A549 (cell line): Measurements from ENCODE around the gene STAU1. TPM values are rescaled to one million over a fixed set of nuclear protein-coding genes. Genes with fewer than 3 reads are reported as not detected.

Experiments used
- ATAC-seq, 2 experiments: fragments of 200-7000 bp in 1 of 2; fragments of >200 bp in 1 of 2; cut with Nextera tagmentation in 1 of 2; cut with Tn5 transposase in 1 of 2; 3 replicates each; pipeline versions ENCODE4 v1.8.0 to v1.9.1; 2018 to 2020; ENCODE audit warnings: mild to moderate bottlenecking in 1 of 2, moderate library complexity in 1 of 2
- CTCF ChIA-PET: fragments of 300-600 bp; sonication (Branson Sonifier 250); formaldehyde crosslinking; extraction: SDS; loops from one replicate; lab custom pipeline; 2021; ENCODE audit warnings: antibody characterized with exemption, inconsistent platforms; lab: Yijun Ruan, JAX
- POLR2A ChIA-PET: fragments of 350-600 bp; formaldehyde crosslinking; extraction: SDS; loops from one replicate; lab custom pipeline; 2021; ENCODE audit warnings: antibody characterized with exemption, inconsistent platforms; lab: Yijun Ruan, JAX
- DNase-seq, 2 experiments: peaks; one replicate each; pipeline versions ENCODE4 v3.0.0 to v3.0.0-alpha.2; 2011 to 2016; ENCODE audit warnings: low read depth in 1 of 2, low spot score in 1 of 2
- FAIRE-seq: peaks from 2 replicates; lab custom pipeline; 2011; peaks lifted over from hg19 to GRCh38; lab: Jason Lieb, UNC
- H3K27ac ChIP-seq, 2 experiments: fragments of >200 bp; sonication (Bioruptor Twin); formaldehyde crosslinking; 3 replicates each; pipeline ENCODE4 v1.5.1; 2016 to 2017
- H3K4me1 ChIP-seq: fragments of >200 bp; sonication (Bioruptor Twin); formaldehyde crosslinking; 3 replicates; pipeline ENCODE4 v1.6.1; 2016
- H3K4me2 ChIP-seq: fragments of >200 bp; sonication (Bioruptor Twin); formaldehyde crosslinking; 3 replicates; pipeline ENCODE4 v1.6.1; 2016
- H3K4me3 ChIP-seq: fragments of >200 bp; sonication (Bioruptor Twin); formaldehyde crosslinking; 3 replicates; pipeline ENCODE4 v1.5.1; 2016
- H3K9me3 ChIP-seq: fragments of >200 bp; sonication (Bioruptor Twin); formaldehyde crosslinking; 3 replicates; pipeline ENCODE4 v1.6.1; 2016
- BHLHE40 ChIP-seq: IDR thresholded peaks from 2 replicates; pipeline ENCODE4 v1.6.1; 2012; ENCODE audit warnings: low read depth, low read length, inconsistent platforms
- CBX2 ChIP-seq: fragments of 200-600 bp; sonication (generic); IDR thresholded peaks from 2 replicates; pipeline ENCODE4 v1.6.1; 2016; ENCODE audit warnings: low read depth, mild to moderate bottlenecking, borderline replicate concordance
- CBX8 ChIP-seq: fragments of 200-600 bp; sonication (generic); IDR thresholded peaks from 2 replicates; pipeline ENCODE4 v1.6.1; 2016
- CHD2 ChIP-seq: fragments of 150-350 bp; IDR thresholded peaks from 2 replicates; pipeline ENCODE4 v1.6.1; 2014; ENCODE audit warnings: low read length; ENCODE audit not compliant: partially characterized antibody
- EHF ChIP-seq: fragments of 250-450 bp; sonication (Bioruptor Pico); IDR thresholded peaks from 2 replicates; pipeline ENCODE4 v1.5.0; 2020; ENCODE audit warnings: mild to moderate bottlenecking
- EP300 ChIP-seq, 2 experiments: fragments of >200 bp; sonication (Bioruptor Twin); formaldehyde crosslinking; IDR thresholded peaks; 2 replicates in 1 of 2; 3 replicates in 1 of 2; pipeline ENCODE4 v1.6.1; 2016 to 2017
- ESRRA ChIP-seq: fragments of 150-350 bp; IDR thresholded peaks from 2 replicates; pipeline ENCODE4 v1.6.1; 2014; ENCODE audit warnings: mild to moderate bottlenecking, low read length, borderline replicate concordance
- HDAC2 ChIP-seq: fragments of 200-600 bp; sonication (generic); IDR thresholded peaks from 2 replicates; pipeline ENCODE4 v1.6.1; 2016
- HOXA7 ChIP-seq: fragments of 250-450 bp; sonication (Bioruptor Pico); IDR thresholded peaks from 2 replicates; pipeline ENCODE4 v1.5.0; 2020; ENCODE audit warnings: mild to moderate bottlenecking, moderate library complexity
- JUN ChIP-seq, 2 experiments: fragments of >200 bp; sonication (Bioruptor Twin); formaldehyde crosslinking; IDR thresholded peaks; 2 replicates in 1 of 2; 3 replicates in 1 of 2; pipeline ENCODE4 v1.6.1; 2016 to 2017
- JUNB ChIP-seq: fragments of >200 bp; sonication (Bioruptor Twin); formaldehyde crosslinking; IDR thresholded peaks from 2 replicates; pipeline ENCODE4 v1.6.1; 2016
- KDM1A ChIP-seq: fragments of 200-600 bp; sonication (generic); IDR thresholded peaks from 2 replicates; pipeline ENCODE4 v1.6.1; 2016; ENCODE audit warnings: low read depth, mild to moderate bottlenecking
- MAZ ChIP-seq: fragments of 150-350 bp; IDR thresholded peaks from 2 replicates; pipeline ENCODE4 v1.6.1; 2014; ENCODE audit warnings: antibody characterized with exemption, low read depth, low read length, borderline replicate concordance
- NPAS2 ChIP-seq: fragments of 250-450 bp; sonication (Bioruptor Pico); IDR thresholded peaks from 2 replicates; pipeline ENCODE4 v1.8.0; 2022; ENCODE audit warnings: mild to moderate bottlenecking, moderate library complexity, borderline replicate concordance
- NR3C1 ChIP-seq: fragments of >200 bp; sonication (Bioruptor Twin); formaldehyde crosslinking; IDR thresholded peaks from 3 replicates; pipeline ENCODE4 v1.6.1; 2017
- POLR2AphosphoS2 ChIP-seq: conservative IDR thresholded peaks from 2 replicates; pipeline ENCODE4 v1.6.1; 2012; ENCODE audit warnings: low read length, improper control_type of control experiment, inconsistent platforms
- RCOR1 ChIP-seq: fragments of 150-350 bp; IDR thresholded peaks from 2 replicates; pipeline ENCODE4 v1.6.1; 2014; ENCODE audit warnings: antibody characterized with exemption, low read length, low read depth
- RNF2 ChIP-seq: fragments of 200-600 bp; sonication (generic); IDR thresholded peaks from 2 replicates; pipeline ENCODE4 v1.6.1; 2016; ENCODE audit warnings: low read depth, mild to moderate bottlenecking, antibody characterized with exemption, moderate library complexity, borderline replicate concordance
- SMC3 ChIP-seq: fragments of >200 bp; sonication (Bioruptor Twin); formaldehyde crosslinking; IDR thresholded peaks from 3 replicates; pipeline ENCODE4 v1.6.1; 2018; ENCODE audit warnings: inconsistent platforms
- SREBF2 ChIP-seq: fragments of 450-650 bp; IDR thresholded peaks from 2 replicates; pipeline ENCODE4 v1.6.1; 2014; ENCODE audit warnings: mild to moderate bottlenecking, moderate library complexity
- USF2 ChIP-seq: fragments of 450-650 bp; IDR thresholded peaks from 2 replicates; pipeline ENCODE4 v1.6.1; 2014; ENCODE audit warnings: antibody characterized with exemption
- ZC3H11A ChIP-seq: fragments of 450-650 bp; IDR thresholded peaks from 2 replicates; pipeline ENCODE4 v1.6.1; 2014; ENCODE audit warnings: antibody characterized with exemption, mild to moderate bottlenecking
- ZFP36 ChIP-seq: fragments of 450-650 bp; IDR thresholded peaks from 2 replicates; pipeline ENCODE4 v1.6.1; 2014; ENCODE audit warnings: borderline replicate concordance; ENCODE audit not compliant: partially characterized antibody
- ZNF302 ChIP-seq: fragments of 250-450 bp; sonication (Bioruptor Pico); IDR thresholded peaks from 2 replicates; pipeline ENCODE4 v1.9.0; 2021; ENCODE audit warnings: inconsistent platforms, mild to moderate bottlenecking, moderate library complexity
- ZSCAN20 ChIP-seq: fragments of 250-450 bp; sonication (Bioruptor Pico); IDR thresholded peaks from 2 replicates; pipeline ENCODE4 v1.8.0; 2022; ENCODE audit warnings: mild to moderate bottlenecking, moderate library complexity
- WGBS: methylation state at CpG from one replicate; pipeline ENCODE4 v1.1.6; 2017; ENCODE audit errors: missing lambda C conversion rate; 5-methylcytosine and 5-hydroxymethylcytosine counted together
- polyA plus RNA-seq, 4 experiments: library from polyadenylated mRNA; depleted of rRNA in 3 of 4; stranded (reverse); fragments of >200 nt; fragmentation: RNase III in 1 of 4; extraction: RNeasy Plus Mini Kit Qiagen cat#74134 plus additional on column Dnase treatment in 1 of 4; gene quantifications; 2 replicates in 3 of 4; 3 replicates in 1 of 4; pipeline ENCODE4 v1.2.3, GENCODE V29; 2011 to 2017
- TF ChIP-seq, protein P1 (sequence below): fragments of >200 bp; sonication (Bioruptor Twin); formaldehyde crosslinking; IDR thresholded peaks from 2 replicates; pipeline ENCODE4 v1.6.1; 2016
- TF ChIP-seq, protein P2 (sequence below): fragments of >200 bp; sonication (Bioruptor Twin); formaldehyde crosslinking; IDR thresholded peaks from 3 replicates; pipeline ENCODE4 v1.5.1; 2016

Gene STAU1
- polyA plus RNA-seq, 2 of the 4 experiments (the other 2 are of a cell fraction), result 64.0 to 74.7 TPM

DNA sequence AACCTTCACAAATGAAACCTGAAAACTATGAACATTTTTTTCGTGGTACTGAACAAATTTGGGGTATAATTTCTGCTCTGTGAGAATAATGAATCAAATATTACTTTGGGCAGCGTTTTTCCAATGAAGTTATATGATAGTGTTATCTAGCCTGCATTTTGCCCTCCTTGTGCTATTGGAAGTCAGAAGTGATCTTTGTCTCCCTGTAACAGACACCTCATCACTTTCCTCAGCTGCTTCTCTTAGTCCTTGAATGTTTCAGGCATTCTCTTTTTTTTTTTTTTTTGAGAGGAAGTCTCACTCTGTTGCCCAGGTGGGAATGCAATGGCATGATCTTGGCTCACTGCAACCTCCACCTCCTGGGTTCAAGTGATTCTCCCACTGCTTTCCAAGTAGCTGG lies 41.2 kb upstream of the STAU1 start:
- Histone ChIP-seq H3K4me2 (no peak overlapping the region), H3K9me3 (no peaks in the 10 kb centered on the region), H3K4me1 (no peaks in the 10 kb centered on the region), H3K4me3 (no peak overlapping the region), H3K27ac (no peak overlapping the region)
- no peak for TF ChIP-seq POLR2AphosphoS2
- no peak for TF ChIP-seq ZNF302
- TF ChIP-seq NR3C1, result no peak
- TF ChIP-seq, protein P1, sequence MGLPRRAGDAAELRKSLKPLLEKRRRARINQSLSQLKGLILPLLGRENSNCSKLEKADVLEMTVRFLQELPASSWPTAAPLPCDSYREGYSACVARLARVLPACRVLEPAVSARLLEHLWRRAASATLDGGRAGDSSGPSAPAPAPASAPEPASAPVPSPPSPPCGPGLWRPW, result no peak
- TF ChIP-seq ZSCAN20 (CRISPR knock-in tag), result no peak
- TF ChIP-seq ESRRA, result no peak
- no peak for TF ChIP-seq CHD2
- TF ChIP-seq JUN (IDR thresholded peaks at IDR 0.05), result no peak
- TF ChIP-seq KDM1A, result no peak
- no peak for TF ChIP-seq BHLHE40
- TF ChIP-seq NPAS2 (CRISPR knock-in tag), result no peak
- no peak for TF ChIP-seq ZFP36
- TF ChIP-seq USF2, result no peak
- TF ChIP-seq RCOR1, result no peak
- ChIA-PET CTCF (interaction anchor here (1.5 to 1.9 kb wide), 3 partner anchors 13 to 96 kb away, joined by 7 read pairs; no protein-coding TSS in a partner anchor), POLR2A (no interaction called here)
- ATAC-seq (no peak), FAIRE-seq (no peak), DNase-seq (no peak)
- WGBS, result 96% methylated on average over 2 of the region's 2 CpGs

DNA sequence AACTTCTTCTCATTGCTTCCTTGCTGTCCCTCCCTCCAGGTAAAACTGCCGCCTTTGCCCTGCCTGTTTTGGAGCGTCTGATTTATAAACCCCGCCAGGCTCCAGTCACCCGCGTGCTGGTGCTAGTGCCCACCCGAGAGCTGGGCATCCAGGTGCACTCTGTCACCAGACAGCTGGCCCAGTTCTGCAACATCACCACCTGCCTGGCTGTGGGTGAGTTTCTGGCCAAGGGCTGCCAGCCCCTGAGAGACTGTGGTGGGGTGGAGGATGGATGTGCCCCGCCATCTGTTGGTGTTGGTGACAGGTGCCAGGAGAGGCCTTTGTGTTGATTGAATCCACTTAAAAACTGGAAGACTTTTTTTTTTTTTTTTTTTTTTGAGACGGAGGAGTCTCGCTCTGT lies 40.5 kb upstream of the STAU1 start:
- ATAC-seq, result no peak
- Histone ChIP-seq H3K4me3 (no peak overlapping the region), H3K27ac (no peak overlapping the region), H3K4me2 (no peak overlapping the region), H3K4me1 (no peaks in the 10 kb centered on the region), H3K9me3 (no peaks in the 10 kb centered on the region)
- POLR2A ChIA-PET, result no interaction called here
- CTCF ChIA-PET, result interaction anchor here (1.9 to 2.0 kb wide), 2 partner anchors 11 to 96 kb away, joined by 6 to 7 read pairs; no protein-coding TSS in a partner anchor
- no peak for DNase-seq
- WGBS, result 97% methylated on average over 9 of the region's 9 CpGs
- TF ChIP-seq SMC3 (no peak), CBX8 (no peak), JUN (IDR thresholded peaks at IDR 0.05) (no peak), HDAC2 (no peak), CBX2 (no peak), NR3C1 (no peak), HOXA7 (no peak), SREBF2 (no peak)
- no peak for FAIRE-seq

DNA sequence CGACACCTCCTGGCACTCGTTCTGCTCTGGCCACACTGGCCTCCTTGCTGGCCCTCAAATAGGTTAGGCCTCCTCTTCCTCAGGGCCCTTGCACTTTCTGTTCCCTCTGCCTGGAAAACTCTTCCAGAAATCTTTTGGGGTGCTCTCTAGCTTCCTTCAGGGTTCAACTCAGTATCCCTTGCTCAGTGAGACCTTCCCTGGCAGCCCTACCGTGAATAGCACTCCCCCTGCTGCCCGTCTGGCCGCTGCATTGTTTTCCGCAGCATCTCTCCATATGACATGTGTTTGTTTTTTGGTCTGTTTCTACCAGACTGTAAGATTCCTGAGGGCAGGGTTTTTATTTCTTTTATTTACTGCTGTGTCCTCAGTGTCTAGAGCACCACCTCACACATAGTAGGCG lies 37.8 kb upstream of the STAU1 start:
- FAIRE-seq (no peak), ATAC-seq (no peak), DNase-seq (no peak)
- H3K4me3 ChIP-seq, result no peak overlapping the region
- ChIA-PET POLR2A (no interaction called here), CTCF (no interaction called here)
- no peaks in the 10 kb centered on the region for H3K9me3 ChIP-seq
- TF ChIP-seq RNF2 (no peak), JUNB (no peak), HDAC2 (no peak), EHF (no peak), ZC3H11A (no peak), EP300 (IDR thresholded peaks at IDR 0.05) (no peak), POLR2AphosphoS2 (no peak), MAZ (no peak)
- TF ChIP-seq, protein P2, sequence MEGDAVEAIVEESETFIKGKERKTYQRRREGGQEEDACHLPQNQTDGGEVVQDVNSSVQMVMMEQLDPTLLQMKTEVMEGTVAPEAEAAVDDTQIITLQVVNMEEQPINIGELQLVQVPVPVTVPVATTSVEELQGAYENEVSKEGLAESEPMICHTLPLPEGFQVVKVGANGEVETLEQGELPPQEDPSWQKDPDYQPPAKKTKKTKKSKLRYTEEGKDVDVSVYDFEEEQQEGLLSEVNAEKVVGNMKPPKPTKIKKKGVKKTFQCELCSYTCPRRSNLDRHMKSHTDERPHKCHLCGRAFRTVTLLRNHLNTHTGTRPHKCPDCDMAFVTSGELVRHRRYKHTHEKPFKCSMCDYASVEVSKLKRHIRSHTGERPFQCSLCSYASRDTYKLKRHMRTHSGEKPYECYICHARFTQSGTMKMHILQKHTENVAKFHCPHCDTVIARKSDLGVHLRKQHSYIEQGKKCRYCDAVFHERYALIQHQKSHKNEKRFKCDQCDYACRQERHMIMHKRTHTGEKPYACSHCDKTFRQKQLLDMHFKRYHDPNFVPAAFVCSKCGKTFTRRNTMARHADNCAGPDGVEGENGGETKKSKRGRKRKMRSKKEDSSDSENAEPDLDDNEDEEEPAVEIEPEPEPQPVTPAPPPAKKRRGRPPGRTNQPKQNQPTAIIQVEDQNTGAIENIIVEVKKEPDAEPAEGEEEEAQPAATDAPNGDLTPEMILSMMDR, result no peak
- H3K27ac ChIP-seq, result no peak overlapping the region
- H3K4me2 ChIP-seq, result no peak overlapping the region
- H3K4me1 ChIP-seq, result no peaks in the 10 kb centered on the region
- WGBS, result 88% methylated on average over 7 of the region's 7 CpGs
